ENCODE results near the gene MUC5AC.
"Not testable (repeated sequence)": the region's sequence is repeated elsewhere in the genome, so short reads cannot be mapped to it uniquely, and the experiment has no call there.

MUC5AC gene

GRCh38 chr11:1157645-1158591 lies at the start of gene MUC5AC:
MUC5AC (plus strand) TSS chr11:1157953; CDS start chr11:1158000, 47 bp downstream.
- DNase-seq: no peak

GRCh38 chr11:1108246-1108900 lies 49.4 kb upstream of the MUC5AC start:
- no peak for DNase-seq

GRCh38 chr11:1109101-1109917 lies 48.4 kb upstream of the MUC5AC start:
- DNase-seq: no peak

- DNase-seq: no peak
These were observed 47.6 kb upstream of the MUC5AC start for GRCh38 chr11:1109918-1110705.

GRCh38 chr11:1111545-1112212 lies 46.1 kb upstream of the MUC5AC start:
- no peak for DNase-seq

GRCh38 chr11:1112351-1113191 lies 45.2 kb upstream of the MUC5AC start:
- no peak for DNase-seq

GRCh38 chr11:1113405-1114201 lies 44.1 kb upstream of the MUC5AC start:
- no peak for DNase-seq

GRCh38 chr11:1115292-1115691 lies 42.5 kb upstream of the MUC5AC start:
- DNase-seq: not testable (repeated sequence)

- DNase-seq: no peak
These were observed 41.6 kb upstream of the MUC5AC start for GRCh38 chr11:1116104-1116503.

GRCh38 chr11:1116666-1117390 lies 40.9 kb upstream of the MUC5AC start:
- no peak for DNase-seq

- no peak for DNase-seq
These were observed 39.8 kb upstream of the MUC5AC start for GRCh38 chr11:1117992-1118391.

GRCh38 chr11:1118755-1119603 lies 38.8 kb upstream of the MUC5AC start:
- DNase-seq: no peak

GRCh38 chr11:1119604-1120146 lies 38.1 kb upstream of the MUC5AC start:
- no peak for DNase-seq

GRCh38 chr11:1120532-1121330 lies 37.0 kb upstream of the MUC5AC start:
- no peak for DNase-seq

GRCh38 chr11:1121331-1121812 lies 36.4 kb upstream of the MUC5AC start:
- no peak for DNase-seq

GRCh38 chr11:1121813-1122663 lies 35.7 kb upstream of the MUC5AC start:
- DNase-seq: no peak
